ENCODE measurements around the gene PDE11A. TPM values are rescaled to one million over a fixed set of nuclear protein-coding genes. Genes with fewer than 3 reads are reported as not detected.

The PDE11A gene
- 2.4 TPM for total RNA-seq

DNA sequence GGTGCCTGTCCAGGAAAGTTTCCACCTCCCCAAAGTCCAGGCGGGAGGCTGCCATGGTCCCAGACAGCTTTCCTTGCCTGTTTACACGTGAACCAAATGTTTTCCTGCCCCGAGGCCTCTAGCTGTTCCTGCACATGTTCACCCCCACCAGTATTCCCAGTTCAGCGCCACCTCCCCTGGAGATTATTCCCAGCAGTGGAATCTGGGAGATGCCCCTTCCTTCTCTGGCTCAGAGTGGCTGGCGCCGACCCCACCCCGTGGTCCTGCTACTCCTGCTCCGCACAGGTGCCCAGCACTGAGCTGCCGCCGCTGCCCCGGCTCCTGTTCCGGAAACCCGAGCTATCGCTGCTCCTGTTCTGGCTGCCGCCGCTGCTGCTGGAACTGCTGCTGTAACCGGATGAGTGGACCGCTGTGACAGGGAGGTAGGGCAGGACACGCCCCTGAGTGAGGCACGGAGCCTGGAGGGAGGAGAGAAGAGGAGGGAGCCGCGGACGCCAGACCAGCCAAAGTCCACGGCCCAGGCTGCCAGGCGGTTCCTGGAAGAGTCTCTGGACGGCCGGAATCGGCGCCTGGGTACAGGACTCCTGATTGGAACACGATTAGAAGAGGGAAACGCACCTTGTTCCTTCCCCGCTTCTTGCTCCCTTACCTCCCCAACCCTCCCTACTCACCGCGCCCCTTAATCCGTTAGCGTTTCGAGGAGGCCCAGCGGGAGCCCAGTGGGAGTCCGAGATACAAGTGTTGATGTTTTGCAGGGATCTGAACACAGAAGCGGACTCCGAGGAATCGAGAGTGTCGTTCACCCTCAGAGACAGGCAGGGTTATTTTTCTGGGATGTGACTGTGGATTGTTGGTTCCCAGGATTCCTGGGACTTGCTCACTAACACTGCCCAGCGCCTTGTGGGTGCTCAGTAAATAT, at the start of gene PDE11A:
Gene PDE11A, minus strand, starts transcription at position 395 of the 919 bp plus-strand sequence. Its CDS starts 340 bp downstream, at position 55.
- peak; percentile 70 for DNase-seq (ENCODE audit: low spot score)
- ATAC-seq = peak; percentile 92
- intact Hi-C loops (cut with DNase I) = no loop called here

DNA sequence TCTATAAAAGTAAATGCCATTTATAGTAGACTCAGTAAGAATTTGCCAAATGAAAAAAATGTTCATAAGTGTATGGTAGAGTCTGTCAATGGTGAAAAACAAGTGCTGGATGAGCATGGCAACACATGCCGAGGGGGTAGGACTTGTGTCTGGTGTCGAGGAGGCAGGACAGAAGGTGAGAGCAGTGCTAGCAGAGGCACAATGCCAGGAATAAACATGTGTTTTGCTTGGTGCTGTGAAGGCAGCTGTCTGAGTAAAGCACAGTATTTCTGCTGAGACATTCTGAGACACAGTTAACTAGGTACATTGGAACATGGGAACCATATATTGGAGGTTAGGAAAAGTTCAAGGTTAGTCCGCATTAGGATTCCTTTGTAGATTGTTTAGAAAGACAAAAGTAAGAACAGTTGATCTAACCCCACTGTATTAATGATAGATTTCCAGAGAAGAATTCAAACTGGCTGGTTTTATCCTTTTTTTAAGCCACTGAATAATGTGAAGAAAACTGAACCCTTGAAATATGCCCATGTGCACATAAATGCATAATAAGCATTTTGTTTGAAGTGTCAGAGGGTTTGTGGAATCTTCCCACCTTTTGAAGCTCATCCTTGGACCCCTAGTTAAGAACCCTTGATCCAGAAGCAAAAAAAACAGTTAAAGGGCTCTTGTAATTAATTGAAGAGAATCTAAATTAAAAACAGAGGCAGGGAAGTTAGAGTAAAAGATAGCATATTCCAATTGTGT, 46.8 kb upstream of the PDE11A start:
- intact Hi-C loops (cut with DNase I) = no loop called here
- DNase-seq (ENCODE audit: low spot score) = no peak
- ATAC-seq = no peak

GRCh38 chr2:178117725-178118124, 45.1 kb upstream of the PDE11A start:
- intact Hi-C loops (cut with DNase I) = no loop called here
- no peak for DNase-seq (ENCODE audit: low spot score)

GRCh38 chr2:178115271-178115670, 42.7 kb upstream of the PDE11A start:
- no peak for ATAC-seq
- intact Hi-C loops (cut with DNase I) = no loop called here

More at GRCh38 chr2:178117725-178118124, 45.1 kb upstream of the PDE11A start:
- no peak for ATAC-seq

DNA sequence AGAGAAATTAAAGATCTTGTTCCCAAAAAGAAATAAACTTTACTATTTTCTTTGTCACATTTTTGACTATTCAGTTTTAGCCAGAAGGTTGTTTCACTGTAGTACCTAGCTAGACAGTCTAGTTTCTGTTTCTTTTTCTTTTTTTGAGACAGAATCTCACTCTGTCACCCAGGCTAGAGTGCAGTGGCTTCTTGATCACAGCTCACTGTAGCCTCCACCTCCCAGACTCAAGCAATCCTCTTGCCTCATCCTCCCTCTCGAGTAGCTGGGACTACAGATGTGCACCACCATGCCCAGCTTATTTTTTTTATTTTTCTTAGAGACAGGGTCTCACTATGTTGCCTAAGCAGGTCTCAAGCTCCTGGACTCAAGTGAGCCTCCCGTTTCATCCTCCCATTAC, 41.9 kb upstream of the PDE11A start:
- ATAC-seq = no peak
- no peak for DNase-seq (ENCODE audit: low spot score)
- intact Hi-C loops (cut with DNase I) = no loop called here

More at GRCh38 chr2:178115271-178115670, 42.7 kb upstream of the PDE11A start:
- DNase-seq (ENCODE audit: low spot score) = no peak

- ATAC-seq = peak; percentile 99
These were observed 39.9 kb upstream of the PDE11A start, which contains the start of gene RBM45 for GRCh38 chr2:178112202-178113152. Gene RBM45 (plus strand): TSS chr2:178112437. CDS start chr2:178112547, 110 bp downstream.

DNA sequence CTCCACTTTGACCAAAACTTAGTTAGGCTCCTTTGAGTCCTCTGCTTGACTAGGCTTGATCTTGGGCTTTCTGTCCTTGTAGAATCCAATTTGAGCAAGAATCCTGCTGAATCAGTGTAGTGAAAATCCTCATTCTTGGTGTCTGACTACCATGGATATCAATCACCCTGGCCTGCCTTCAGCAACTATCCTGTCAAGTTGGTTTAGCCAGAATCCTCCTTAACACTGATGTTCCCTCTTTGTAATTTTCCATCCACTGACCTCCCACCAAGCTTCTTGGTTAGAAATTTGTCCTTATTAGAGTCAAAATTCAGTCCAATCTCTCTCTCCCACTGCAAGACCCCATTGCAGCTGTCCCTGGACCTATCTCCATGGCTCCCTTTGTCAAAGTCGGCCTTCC, 39.2 kb upstream of the PDE11A start:
- no peak for ATAC-seq
- intact Hi-C loops (cut with DNase I) = no loop called here
- no peak for DNase-seq (ENCODE audit: low spot score)

More at GRCh38 chr2:178112202-178113152, 39.9 kb upstream of the PDE11A start, which contains the start of gene RBM45:
- peak; percentile 94 for DNase-seq (ENCODE audit: low spot score)
- intact Hi-C loops (cut with DNase I) = no loop called here

DNA sequence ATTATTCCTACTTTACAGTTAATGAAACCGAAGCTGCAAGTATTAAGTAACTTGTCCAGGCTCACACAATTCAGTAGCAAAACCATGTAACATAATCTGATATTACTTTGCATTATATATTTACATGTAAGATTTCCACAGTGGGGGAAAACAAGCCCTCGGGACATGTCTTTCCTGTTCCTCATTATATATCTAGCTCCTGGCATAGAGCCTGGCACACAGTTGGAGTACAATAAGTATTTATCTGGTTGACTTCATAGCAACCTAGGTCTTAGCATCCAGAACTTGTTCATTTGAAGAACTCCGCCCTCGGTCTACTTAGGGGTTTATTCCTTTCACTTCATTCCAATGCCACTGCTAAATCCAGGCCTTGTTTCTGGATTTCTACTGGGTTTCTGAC, 38.1 kb upstream of the PDE11A start:
- intact Hi-C loops (cut with DNase I) = no loop called here
- ATAC-seq (no peak), DNase-seq (ENCODE audit: low spot score) (no peak)

GRCh38 chr2:178109813-178110212, 37.2 kb upstream of the PDE11A start:
- no peak for ATAC-seq
- intact Hi-C loops (cut with DNase I) = no loop called here

DNA sequence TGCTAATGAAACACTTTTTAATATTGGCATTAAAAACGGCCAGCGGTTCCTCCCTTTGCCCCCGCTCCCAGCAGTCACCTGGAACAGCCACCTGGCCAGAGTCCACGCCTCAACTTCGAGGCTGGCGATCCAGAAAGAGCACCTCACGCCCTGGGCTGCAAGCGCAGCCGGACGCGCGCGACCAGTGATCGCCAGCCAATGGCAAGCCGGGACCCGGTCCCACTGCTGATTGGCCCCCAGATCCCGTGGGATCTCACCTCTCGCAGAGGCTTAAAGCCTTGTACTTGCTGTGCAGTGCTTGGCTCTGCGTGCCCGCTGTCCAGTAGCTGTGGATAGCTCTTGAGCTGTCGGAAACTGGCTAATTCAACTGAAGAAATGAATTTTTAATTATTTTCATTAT, 35.6 kb upstream of the PDE11A start:
- intact Hi-C loops (cut with DNase I) = no loop called here
- no peak for ATAC-seq

More at GRCh38 chr2:178109813-178110212, 37.2 kb upstream of the PDE11A start:
- DNase-seq (ENCODE audit: low spot score) = no peak

DNA sequence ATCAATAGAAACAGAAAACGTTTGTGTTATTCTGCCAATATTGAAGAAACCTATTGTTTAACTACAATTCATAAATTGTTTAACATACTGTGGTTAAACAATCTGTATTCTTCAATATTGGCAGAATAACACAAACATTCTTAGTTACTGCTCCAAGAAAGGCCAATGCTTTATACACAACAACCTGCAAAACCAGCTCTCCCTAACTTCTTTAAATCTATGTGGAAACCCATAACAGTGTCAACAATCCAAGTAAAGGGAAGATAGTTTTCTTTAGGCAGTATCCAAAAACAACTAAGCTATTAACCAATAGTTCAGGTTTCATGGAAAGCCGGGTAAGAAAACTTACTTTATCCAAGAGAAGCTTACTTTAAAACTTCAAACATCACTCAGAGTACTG, 33.5 kb upstream of the PDE11A start:
- DNase-seq (ENCODE audit: low spot score) (no peak), ATAC-seq (no peak)
- intact Hi-C loops (cut with DNase I) = no loop called here

More for the DNA sequence above, 35.6 kb upstream of the PDE11A start:
- DNase-seq (ENCODE audit: low spot score) = no peak

- no peak for DNase-seq (ENCODE audit: low spot score)
- no peak for ATAC-seq
These were observed 33.0 kb upstream of the PDE11A start for GRCh38 chr2:178105566-178105965.

DNA sequence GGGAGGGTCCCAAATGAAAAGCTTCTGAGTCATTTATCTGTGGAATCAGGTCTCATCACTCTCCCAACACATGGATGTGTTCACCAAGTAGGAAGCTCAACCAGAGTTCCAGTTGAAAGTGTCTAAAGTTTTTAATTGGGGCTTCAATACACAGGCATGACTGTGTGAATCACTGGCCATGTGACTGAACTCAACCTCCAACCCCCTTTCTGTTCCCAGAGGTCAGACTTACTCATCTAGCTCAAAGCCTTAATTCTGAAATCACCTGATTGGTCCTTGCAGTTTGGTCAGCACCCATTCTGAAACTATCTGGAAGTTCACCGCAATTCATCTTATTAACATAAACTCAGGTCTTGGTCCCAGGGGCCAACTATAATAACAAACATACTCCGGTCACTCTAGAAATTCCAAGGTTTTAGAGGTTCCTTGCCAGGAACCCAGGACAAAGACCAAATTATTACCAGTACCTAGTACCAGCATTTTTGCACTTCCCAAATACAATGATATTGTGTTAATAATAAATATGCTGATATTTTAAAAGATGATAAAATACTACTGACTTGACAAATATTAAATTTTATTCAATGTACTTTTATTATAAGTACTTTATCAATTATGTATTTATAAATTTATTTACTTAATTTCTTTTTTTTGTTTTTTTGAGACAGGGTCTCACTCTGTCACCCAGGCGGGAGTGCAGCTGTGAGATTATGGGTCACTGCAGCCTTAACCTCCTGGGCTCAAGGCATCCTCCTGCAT, 28.9 kb upstream of the PDE11A start:
- DNase-seq (ENCODE audit: low spot score) (no peak), ATAC-seq (no peak)
- intact Hi-C loops (cut with DNase I) = no loop called here

More at GRCh38 chr2:178105566-178105965, 33.0 kb upstream of the PDE11A start:
- intact Hi-C loops (cut with DNase I) = no loop called here

DNA sequence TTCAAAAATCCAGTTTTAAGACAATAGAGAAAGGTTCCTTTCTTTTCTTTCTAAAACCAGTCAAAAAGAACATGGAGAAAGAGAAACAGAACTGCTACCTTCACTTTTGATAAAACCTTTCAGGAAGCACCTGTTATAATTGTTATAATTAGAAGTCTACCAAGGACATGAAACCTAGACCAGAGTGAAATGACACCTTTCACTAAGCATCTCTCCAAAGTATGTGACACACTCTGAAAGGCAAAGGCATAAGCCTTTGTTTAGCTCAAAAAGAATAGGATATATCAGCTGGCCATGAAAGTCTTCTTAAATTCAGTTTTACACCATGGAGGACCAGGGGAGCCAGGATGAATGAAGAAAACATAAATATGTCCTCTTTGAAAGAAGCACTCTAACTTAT, 20.9 kb upstream of the PDE11A start:
- DNase-seq (ENCODE audit: low spot score) = no peak
- intact Hi-C loops (cut with DNase I) = no loop called here
- ATAC-seq = no peak

DNA sequence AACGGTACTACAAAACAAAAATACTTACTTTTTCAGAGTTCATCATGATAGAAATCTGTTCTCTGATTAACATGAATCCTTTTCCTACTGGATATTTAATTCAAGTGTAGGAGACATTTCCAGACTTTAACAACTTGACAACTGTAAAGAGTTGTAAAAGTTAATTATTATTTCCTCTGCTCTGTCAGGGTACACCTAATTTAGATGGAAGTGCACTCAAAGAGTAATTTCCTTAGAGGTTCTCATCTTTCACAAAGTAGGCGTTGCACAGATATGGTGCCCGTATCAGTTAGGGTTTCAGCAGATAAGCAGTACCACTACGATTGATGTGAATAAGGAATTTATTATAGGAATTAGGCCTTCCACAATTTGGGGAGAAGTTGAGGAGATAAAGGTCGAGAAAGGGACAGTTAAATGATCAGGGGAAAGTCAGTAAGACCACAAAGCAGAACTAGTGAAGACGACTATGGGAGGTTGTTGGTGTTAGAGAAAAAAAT, 16.2 kb upstream of the PDE11A start:
- intact Hi-C loops (cut with DNase I) = no loop called here
- ATAC-seq (no peak), DNase-seq (ENCODE audit: low spot score) (no peak)

GRCh38 chr2:178084273-178084672, 11.7 kb upstream of the PDE11A start:
- ATAC-seq = no peak
- no peak for DNase-seq (ENCODE audit: low spot score)
- intact Hi-C loops (cut with DNase I) = no loop called here

DNA sequence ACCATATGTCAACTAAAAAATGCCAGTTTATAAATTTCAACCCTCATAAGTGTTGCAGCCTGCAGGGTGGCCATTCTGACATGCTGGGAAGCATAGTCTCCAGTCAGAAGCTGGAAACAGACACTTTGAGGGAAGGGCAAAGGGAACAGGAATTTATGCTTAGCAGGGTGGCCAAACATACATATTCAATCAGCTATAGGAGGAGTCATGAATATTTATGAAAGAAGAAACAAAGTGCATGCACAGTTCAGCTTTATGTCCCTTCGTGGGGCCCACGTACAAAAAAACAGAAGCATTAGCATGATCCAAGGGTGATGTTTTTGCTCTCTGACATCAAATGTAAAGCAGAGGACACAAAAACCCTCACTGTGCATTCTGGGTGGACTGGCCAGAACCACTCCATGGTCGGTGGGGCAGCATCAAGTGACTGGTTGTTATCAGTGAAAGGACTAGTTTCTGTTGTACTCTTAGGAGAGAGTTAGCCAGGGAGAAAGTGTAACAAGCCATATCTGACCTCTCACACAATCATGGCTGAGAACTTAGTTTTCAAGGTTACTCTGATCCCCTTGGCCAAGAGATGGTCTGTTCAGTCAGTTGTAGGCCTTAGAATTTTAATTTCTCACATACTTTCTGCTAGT, 9.9 kb upstream of the PDE11A start:
- no peak for DNase-seq (ENCODE audit: low spot score)
- intact Hi-C loops (cut with DNase I) = no loop called here
- ATAC-seq = no peak

Data from sciatic nerve (tissue), 2 donors.